GM12864 (cell line): Measurements from ENCODE around the gene CEBPE.

Experiments
- DNase-seq: peaks from one replicate; pipeline ENCODE4 v3.0.0-alpha.2; 2011; ENCODE audit warnings: low read depth
- H3K4me3 ChIP-seq: 2 replicates; pipeline ENCODE4 v1.5.1; 2011; ENCODE audit warnings: mild to moderate bottlenecking, low read depth, low read length, control low read depth
- TF ChIP-seq, protein P1 (sequence below): IDR thresholded peaks from 2 replicates; pipeline ENCODE4 v1.5.1; 2011; ENCODE audit warnings: low read depth, mild to moderate bottlenecking, moderate library complexity, low read length, control low read depth, inconsistent platforms; ENCODE audit errors: missing control alignments

The CEBPE gene

DNA sequence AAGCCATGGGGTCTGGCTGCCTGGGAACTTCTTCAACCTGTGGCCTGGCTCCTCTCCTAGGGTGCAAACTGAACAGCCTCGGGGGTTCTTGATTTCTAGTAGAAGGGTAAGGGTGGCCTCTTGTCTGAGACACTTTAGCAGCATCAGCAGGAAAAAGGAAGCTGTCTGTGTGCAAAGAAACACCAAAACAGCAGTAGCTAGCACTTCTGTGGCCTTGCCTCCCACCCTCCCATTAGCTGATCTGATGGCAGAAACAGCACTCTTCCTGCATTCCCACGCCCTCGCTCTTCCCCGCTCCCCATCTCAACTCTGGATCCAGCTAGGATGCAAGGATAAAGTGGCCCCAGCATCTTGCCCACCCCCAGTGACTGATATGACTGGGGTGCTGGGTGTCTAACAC is 43.7 kb upstream of the CEBPE start:
- no peak overlapping the region for H3K4me3 ChIP-seq
- TF ChIP-seq, protein P1, sequence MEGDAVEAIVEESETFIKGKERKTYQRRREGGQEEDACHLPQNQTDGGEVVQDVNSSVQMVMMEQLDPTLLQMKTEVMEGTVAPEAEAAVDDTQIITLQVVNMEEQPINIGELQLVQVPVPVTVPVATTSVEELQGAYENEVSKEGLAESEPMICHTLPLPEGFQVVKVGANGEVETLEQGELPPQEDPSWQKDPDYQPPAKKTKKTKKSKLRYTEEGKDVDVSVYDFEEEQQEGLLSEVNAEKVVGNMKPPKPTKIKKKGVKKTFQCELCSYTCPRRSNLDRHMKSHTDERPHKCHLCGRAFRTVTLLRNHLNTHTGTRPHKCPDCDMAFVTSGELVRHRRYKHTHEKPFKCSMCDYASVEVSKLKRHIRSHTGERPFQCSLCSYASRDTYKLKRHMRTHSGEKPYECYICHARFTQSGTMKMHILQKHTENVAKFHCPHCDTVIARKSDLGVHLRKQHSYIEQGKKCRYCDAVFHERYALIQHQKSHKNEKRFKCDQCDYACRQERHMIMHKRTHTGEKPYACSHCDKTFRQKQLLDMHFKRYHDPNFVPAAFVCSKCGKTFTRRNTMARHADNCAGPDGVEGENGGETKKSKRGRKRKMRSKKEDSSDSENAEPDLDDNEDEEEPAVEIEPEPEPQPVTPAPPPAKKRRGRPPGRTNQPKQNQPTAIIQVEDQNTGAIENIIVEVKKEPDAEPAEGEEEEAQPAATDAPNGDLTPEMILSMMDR: no peak
- DNase-seq: no peak

DNA sequence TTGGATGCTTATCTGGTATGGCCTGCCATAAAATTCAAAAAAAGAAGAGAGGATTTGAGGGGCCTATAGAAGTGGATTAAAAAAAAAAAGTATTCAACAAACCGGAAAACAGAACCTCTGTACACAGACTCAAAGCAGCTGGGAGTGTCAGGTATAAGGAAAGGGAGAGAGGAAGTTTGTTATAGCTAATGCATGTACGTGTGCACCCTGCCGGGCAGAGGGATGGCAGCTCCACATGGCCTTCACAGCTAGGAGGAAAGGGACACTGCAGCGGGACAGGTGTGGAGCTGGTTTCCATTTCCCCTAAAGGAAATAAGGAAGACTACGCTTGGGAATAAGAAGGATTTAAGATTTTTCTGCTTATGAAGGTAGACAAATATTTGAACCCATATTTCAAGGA is 43.0 kb upstream of the CEBPE start:
- no peak for DNase-seq
- no peak overlapping the region for H3K4me3 ChIP-seq

GRCh38 chr14:23160924-23161522 is 42.0 kb upstream of the CEBPE start:
- H3K4me3 ChIP-seq: no peak overlapping the region
- no peak for DNase-seq
- TF ChIP-seq, protein P1: no peak

More for the DNA sequence above, 43.0 kb upstream of the CEBPE start:
- TF ChIP-seq, protein P1: no peak

GRCh38 chr14:23159532-23159931 is 40.5 kb upstream of the CEBPE start:
- TF ChIP-seq, protein P1: no peak
- DNase-seq: no peak
- no peak overlapping the region for H3K4me3 ChIP-seq

DNA sequence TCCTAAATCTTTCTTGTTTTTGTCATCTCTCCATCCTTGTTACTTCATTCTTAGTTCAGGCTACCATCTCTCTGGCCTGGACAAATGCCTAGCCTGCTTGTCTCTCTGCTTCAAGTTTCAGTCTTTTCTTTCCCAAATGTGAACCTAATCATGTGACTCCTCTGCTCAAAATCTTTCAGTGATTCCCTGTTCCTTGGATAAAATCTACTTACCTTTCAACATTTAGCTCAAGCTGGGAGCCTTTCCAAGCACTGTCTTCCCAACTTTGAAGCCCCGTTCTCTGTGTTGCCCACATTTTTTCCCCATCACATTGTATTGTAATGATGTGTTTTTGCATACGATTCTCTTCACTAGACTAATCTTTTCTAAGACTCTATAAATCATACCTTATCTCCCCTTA is 39.7 kb upstream of the CEBPE start:
- TF ChIP-seq, protein P1: no peak
- no peak for DNase-seq
- H3K4me3 ChIP-seq: no peak overlapping the region

DNA sequence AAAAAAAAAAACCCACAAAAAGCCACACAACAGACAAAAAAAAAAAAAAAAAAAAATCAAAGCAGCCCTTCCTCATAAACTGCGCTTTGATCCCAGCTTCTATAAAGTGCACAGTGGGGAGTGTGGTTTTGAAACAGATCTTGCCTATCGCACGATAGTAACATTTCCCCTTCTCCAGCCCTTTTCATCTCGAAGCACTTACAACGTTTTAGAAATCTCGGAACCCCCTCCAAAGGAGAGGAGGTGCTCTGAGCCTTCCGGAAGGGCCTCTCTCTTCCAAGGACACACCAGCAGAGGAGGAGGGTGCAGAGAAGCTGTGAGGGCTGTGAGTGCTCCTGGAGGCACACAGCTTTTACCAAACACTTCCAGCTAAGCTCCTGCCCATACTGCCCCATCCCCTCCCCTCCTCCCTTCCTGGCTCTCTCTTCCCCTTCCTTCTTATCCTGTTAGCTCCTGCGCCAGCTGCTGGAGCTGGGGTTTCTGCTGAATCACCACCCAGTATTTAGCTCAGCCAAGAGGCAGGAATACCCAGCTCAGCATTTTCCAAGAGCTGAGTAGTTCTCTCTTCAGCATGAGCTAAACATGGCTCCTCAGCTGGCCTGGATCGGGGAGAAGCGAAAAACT is 36.0 kb upstream of the CEBPE start:
- no peak overlapping the region for H3K4me3 ChIP-seq
- no peak for DNase-seq
- TF ChIP-seq, protein P1: no peak
